ENCODE results near the gene DVL1. TPM values are rescaled to one million over a fixed set of nuclear protein-coding genes. Genes with fewer than 3 reads are reported as not detected.

DVL1 gene
- total RNA-seq, 1 donor from 2014 or later, result 32.6 TPM

DNA sequence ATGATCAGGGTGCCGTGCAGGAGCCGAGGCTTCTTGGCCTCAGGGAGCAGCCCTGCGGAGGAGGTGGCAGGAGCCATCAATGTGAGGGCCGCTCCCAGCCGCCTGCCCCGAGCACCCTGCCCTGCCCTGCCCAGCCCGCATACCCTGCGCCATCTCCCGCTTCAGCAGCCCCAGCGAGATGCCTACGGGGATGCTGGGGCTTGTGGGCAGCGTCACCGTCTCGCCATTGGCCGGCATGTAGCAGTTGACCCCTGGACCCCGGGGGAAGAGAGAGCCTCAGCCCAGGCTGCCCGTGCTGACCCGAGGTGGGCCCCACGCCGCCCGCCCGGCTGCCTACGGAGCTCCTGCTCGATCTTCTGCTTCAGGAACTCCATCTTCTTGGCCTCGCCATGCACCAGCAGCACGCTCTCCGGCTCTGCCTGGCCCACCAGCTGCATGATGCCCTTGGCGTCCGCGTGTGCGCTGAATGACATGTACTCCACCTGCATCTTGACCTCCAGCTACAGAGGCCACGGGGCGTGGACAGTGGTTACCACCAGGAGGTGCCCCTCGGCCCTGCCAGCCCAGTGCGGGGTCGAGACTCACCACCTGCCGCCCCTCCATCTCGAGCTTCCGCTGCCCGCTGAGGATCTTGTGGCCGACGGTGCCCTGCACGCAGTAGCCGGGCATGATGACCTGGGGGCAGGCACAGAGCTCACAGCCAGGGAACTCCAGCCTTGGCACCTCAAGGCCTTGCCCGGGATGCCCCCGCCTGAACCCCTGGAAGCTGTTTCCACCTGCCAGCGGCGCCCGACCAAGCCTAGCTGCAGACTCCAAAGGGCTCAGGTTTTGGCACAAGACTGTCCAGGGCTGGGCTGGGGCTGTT, 36.5 kb downstream of the DVL1 start:
- no peak for DNase-seq (ENCODE audit: low read depth in 2 of 2)

- DNase-seq (ENCODE audit: low read depth in 2 of 2), result no peak
Measured at GRCh38 chr1:1311107-1312104, 37.8 kb downstream of the DVL1 start.

DNA sequence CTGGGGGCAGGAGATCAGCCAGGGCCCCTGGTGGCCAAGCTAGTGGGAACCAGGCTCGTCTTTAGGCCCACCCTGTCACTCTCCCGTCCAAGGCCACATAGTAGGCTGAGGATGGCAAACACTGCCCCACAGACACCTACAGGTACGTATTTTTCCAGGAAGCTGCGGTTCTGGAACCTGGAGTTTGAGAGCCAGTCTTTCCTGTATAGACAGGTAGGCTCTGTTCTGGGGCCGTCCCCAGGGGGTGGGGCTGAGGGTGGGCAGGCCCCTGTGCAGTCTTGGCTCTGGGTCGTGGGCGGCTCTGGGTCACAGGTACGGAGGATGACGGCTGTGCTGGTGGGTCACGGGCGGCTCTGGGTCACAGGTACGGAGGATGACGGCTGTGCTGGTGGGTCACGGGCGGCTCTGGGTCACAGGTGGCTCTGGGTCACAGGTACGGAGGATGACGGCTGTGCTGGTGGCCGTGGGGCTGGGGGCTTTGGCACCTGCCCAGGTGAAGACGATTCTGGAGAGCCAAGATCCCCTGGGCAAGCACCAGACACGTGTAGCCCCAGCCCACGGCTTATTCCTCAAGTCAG, 38.7 kb downstream of the DVL1 start:
- DNase-seq (ENCODE audit: low read depth in 2 of 2), result no peak

DNA sequence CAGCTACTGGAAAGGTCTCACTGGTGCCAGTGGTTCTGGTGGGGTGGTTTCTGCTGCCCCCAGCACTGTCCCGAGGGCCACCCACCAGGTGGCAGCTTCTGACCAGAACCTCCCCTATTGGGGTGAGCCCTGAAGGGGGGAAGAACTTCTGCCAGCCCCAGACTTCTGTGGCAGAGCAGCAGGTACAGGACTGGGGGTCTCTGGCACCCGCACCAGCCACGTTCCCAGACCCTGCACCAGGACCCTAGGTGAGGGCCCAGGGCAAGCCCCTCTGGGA, 39.2 kb downstream of the DVL1 start:
- DNase-seq (ENCODE audit: low read depth in 2 of 2), result no peak

DNA sequence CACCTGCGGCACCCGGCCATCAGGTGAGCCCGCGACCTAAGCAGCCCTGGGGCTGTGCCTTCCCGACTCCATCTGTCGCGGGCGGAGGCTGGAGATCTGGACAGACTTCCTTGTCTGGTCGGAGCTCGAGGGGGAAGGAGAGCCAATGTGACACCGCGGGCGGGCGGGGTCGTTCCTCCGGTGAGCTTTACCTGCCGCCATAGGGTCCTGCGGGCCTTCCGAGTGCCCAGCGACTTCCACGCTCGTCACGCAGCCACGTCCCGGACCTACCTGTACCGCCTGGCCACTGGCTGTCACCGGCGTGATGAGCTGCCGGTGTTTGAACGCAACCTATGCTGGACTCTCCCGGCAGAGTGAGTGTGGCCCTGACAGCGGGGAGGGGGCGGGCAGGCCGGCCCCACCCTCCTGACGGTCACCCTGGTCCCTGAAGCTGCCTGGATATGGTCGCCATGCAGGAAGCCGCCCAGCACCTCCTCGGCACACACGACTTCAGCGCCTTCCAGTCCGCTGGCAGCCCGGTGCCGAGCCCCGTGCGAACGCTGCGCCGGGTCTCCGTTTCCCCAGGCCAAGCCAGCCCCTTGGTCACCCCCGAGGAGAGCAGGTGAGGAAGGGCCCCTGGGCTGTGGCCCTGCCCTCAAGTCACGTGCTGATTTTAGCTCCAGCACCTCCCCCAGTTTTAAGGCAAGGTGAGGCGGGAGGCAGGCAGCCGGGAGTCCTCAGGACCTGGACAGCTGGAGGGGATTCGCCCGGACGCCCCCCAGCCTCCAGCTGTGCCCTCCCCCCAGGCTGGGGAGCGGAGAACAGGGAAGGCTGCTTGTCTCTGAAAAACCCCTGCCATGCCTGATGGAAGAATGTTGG, 39.7 kb downstream of the DVL1 start:
- no peak for DNase-seq (ENCODE audit: low read depth in 2 of 2)

GRCh38 chr1:1308756-1309250, 40.4 kb downstream of the DVL1 start:
- no peak for DNase-seq (ENCODE audit: low read depth in 2 of 2)

- peak; percentile 62 to 91 for DNase-seq (ENCODE audit: low read depth in 2 of 2)
Measured at GRCh38 chr1:1307923-1308755, 41.1 kb downstream of the DVL1 start, which contains the start of the genes ACAP3 and PUSL1. ACAP3 (minus strand) TSS chr1:1307930; CDS start chr1:1307815, 115 bp downstream. PUSL1 (plus strand) TSS chr1:1308597; CDS start chr1:1308644, 47 bp downstream.

DNA sequence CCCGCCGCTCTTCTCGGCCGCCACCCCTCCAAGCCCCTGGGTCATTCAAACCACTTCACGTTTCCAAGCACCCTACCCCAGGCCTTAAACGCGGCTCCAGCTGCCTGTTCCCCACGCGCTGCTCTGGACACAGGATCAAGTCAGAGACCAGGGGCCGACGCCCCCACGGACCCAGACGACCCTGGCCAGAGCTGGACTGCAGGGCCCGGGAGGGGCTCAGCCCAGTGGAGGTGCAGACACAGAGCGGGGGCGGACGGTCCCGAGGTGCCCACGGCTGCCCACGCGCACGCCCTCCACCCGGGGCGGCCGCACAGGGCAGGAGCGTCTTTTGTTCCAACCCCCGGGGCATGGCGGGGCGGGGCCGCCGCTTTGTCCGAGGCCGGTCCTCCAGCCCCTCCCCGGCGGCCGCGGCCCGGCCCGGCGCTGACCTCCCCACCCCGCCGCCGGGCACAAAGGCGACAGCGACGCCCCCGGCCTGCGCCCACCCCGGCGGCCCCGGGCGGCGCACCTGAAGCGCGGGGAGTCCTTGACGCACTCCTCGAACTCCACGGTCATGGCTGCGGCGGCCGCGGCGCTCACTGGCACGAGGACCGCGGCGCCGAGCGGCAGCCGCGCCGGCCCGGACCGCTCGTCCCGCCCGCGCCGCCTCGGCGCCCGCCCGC, 41.8 kb downstream of the DVL1 start:
- DNase-seq (ENCODE audit: low read depth in 2 of 2), result peak in 1 of 2 donors; percentile 31

DNA sequence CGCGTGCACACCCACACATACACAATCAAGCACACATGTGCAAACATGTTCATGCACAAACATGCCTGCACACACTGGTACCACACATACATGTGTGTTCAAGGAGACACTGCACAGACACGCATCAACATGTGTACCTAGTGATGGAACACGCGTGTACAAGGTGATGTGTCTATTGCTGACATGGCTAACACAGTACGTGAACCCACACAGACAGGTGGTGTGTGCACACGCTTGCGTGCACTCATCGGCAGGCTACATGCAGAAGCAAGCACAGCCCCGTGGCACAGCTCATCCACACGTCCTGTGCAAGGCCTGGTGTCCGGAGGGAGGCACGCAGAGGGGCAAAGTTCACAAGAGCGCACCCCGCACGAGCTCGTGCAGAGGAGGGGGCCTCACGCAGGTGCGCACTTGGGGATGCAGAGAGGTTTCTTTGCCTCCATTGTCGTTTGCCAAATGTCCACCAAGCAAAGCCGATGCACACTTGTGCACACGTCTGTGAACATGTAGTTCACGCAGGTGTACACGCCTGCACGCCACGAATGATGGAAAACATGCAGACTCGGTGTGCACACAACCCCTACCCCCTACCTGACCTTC, 42.5 kb downstream of the DVL1 start:
- no peak for DNase-seq (ENCODE audit: low read depth in 2 of 2)

DNA sequence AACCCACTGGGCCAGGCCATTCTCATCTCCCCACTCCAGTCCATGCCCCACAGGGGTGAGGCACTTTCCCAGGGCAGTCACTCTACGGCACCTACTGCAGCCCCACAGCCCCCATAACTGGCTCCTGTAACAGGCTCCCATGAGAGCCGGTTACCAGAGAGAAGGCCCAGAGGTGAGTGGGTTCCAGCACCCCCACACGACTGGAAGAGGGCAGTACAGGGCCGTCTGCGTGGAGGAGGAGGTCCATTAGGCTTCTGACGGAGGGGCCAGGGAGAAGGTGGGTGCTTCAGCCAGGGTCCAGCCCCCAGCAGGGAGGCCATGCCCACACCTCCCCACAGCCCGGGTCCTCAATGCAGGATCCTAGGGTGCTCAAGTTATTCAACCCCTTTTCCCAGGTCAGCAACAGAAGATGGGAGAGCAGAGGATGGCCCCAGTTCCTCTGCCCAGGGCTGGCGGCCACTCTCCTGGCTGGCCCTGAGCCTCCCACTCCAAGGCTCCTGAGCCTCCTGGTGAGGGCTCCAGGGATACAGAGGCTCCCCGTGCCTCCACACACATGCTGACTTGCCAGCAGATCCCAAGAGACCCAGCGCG, 43.1 kb downstream of the DVL1 start:
- DNase-seq (ENCODE audit: low read depth in 2 of 2), result no peak

GRCh38 chr1:1305300-1306069, 43.7 kb downstream of the DVL1 start:
- peak in 1 of 2 donors; percentile 53 for DNase-seq (ENCODE audit: low read depth in 2 of 2)

DNA sequence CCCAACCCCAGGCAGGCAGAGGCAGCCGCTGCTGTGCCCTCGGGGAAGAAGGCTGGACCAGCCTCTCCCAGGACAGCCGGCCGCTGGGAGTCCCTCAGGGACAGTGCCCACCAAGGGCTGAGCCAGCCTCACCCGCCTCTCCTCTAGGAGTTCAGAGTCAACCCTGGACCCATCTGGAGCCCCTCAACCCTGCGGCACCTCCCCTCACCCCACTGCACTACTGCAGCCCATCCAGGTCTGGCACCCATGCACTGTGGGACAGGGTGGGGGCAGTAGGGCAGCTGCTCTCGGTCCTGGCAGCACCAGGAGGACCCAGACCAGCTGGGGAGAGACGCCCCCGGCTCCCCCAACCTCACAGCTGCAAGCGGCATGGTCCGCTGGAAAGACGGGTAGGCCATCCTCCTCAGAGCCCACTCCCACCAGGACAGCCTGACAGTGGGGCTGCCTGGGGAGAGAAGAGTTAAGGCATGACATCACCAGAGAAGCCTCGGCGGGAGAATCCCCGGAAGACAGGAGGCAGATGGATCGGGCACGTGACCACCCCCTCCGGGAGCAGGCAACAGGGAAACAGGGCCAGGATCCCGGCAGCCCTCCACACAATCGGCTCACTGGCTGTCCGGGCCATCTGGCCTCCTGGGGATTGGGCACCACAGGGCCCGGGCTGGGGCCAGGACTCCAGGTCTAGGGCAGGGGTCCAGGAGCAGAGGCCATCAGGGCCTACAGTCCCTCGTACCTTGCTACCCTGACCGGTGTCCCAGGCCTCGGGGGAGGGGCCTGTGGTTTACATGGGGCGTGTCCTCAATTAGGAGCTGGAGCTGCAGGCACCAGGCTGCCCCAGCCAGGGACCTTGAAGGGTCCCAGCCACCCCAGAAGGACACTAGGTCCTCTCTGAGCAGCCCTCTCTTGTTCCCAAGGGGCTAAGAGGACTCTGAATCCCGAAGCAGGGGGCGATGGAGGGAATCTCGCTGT, 44.6 kb downstream of the DVL1 start:
- DNase-seq (ENCODE audit: low read depth in 2 of 2), result peak in 1 of 2 donors; percentile 53

GRCh38 chr1:1303736-1304135, 45.5 kb downstream of the DVL1 start:
- DNase-seq (ENCODE audit: low read depth in 2 of 2), result no peak

- no peak for DNase-seq (ENCODE audit: low read depth in 2 of 2)
Measured at GRCh38 chr1:1302951-1303509, 46.2 kb downstream of the DVL1 start.

DNA sequence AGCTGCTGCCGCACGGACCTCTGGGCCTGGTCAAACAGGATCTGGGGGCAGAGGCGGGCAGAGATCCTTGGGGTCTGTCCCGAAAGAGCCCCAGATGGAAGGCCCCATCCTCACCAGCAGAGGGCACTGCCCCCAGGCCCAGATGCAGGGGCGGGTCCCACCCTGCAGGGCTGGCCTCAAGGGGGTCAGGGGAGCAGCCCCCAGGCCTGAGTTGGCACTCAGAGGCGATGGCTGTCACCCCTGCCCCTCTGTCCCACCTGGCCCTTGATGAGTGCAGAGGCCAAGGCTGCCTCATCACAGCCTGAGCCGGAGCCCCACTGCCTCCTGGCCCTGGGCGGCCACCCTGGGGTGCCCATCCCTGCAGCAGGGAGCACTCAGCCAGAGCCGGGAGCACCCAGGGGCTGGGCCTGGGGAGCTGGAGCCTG, 47.2 kb downstream of the DVL1 start:
- DNase-seq (ENCODE audit: low read depth in 2 of 2), result no peak

DNA sequence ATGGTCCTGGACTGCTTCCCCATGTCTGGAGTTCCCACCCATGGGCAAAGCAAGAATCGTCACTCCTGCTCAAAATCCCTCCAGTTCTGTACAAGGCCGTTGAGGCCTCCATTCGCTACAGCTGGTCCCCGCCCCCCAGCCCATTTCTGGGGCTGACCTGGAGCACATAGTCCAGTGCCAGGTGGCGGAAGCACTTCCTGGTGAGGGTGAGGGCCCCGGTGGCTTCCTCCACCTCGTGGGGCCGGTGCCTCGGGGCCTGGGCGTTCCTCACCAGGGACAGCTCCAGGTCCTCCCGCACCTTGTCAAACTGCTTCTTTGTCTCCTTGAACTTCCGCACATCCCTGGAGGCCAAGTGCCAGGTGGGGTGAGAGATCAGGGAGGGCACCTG, 48.9 kb downstream of the DVL1 start:
- DNase-seq (ENCODE audit: low read depth in 2 of 2), result no peak

Data from dermis microvascular lymphatic vessel endothelial cell (primary cell).